GM23338 (cell line): ENCODE measurements around the gene SNX9. TPM values are rescaled to one million over a fixed set of nuclear protein-coding genes. Genes with fewer than 3 reads are reported as not detected.

Experiments
- ATAC-seq: fragments of 200-7000 bp; cut with Tn5 transposase; 3 replicates; pipeline ENCODE4 v1.9.1; 2020
- DNase-seq: peaks from one replicate; pipeline ENCODE4 v3.0.0-alpha.2; 2015; ENCODE audit warnings: low spot score
- H2AFZ ChIP-seq: fragments of 200-600 bp; sonication (generic); 2 replicates; pipeline ENCODE4 v1.8.0; 2016; ENCODE audit warnings: antibody characterized with exemption, mild to moderate bottlenecking, moderate library complexity
- H3F3A ChIP-seq: fragments of 200-600 bp; sonication (generic); replicated peaks from 2 replicates; pipeline ENCODE4 v1.8.0; 2017; ENCODE audit warnings: antibody characterized with exemption, mixed run types, low read depth
- H3K27ac ChIP-seq: fragments of 200-600 bp; sonication (generic); 2 replicates; pipeline ENCODE4 v1.6.1; 2016; ENCODE audit warnings: low read depth
- H3K27me3 ChIP-seq: fragments of 200-600 bp; sonication (generic); 2 replicates; pipeline ENCODE4 v1.8.0; 2016; ENCODE audit warnings: mild to moderate bottlenecking, mixed run types, moderate library complexity; ENCODE audit not compliant: insufficient read depth
- H3K36me3 ChIP-seq: fragments of 200-600 bp; sonication (generic); 2 replicates; pipeline ENCODE4 v1.8.0; 2016; ENCODE audit warnings: mild to moderate bottlenecking; ENCODE audit not compliant: insufficient read depth
- H3K4me1 ChIP-seq: fragments of 200-600 bp; sonication (generic); 2 replicates; pipeline ENCODE4 v1.8.0; 2016; ENCODE audit warnings: mild to moderate bottlenecking, moderate library complexity; ENCODE audit not compliant: insufficient read depth
- H3K4me2 ChIP-seq: fragments of 200-600 bp; sonication (generic); 2 replicates; pipeline ENCODE4 v1.7.1; 2017; ENCODE audit warnings: mixed run types
- H3K4me3 ChIP-seq: fragments of 200-600 bp; sonication (generic); 2 replicates; pipeline ENCODE4 v1.6.1; 2016; ENCODE audit warnings: mixed run types
- H3K79me2 ChIP-seq: fragments of 200-600 bp; sonication (generic); replicated peaks from 2 replicates; pipeline ENCODE4 v1.8.0; 2017; ENCODE audit warnings: mild to moderate bottlenecking; ENCODE audit not compliant: insufficient read depth
- H3K9me2 ChIP-seq: fragments of 200-600 bp; sonication (generic); 2 replicates; pipeline ENCODE4 v1.8.0; 2017; ENCODE audit not compliant: insufficient read depth
- H4K20me1 ChIP-seq: fragments of 200-600 bp; sonication (generic); replicated peaks from 2 replicates; pipeline ENCODE4 v1.8.0; 2017; ENCODE audit warnings: mild to moderate bottlenecking; ENCODE audit not compliant: insufficient read depth
- H3K27ac Mint-ChIP-seq: 2 replicates; pipeline ENCODE4 v1.8.0; 2020; ENCODE audit warnings: inconsistent platforms, mild to moderate bottlenecking, moderate library complexity, mixed read lengths
- H3K27me3 Mint-ChIP-seq: 3 replicates; pipeline ENCODE4 v1.8.0; 2022; ENCODE audit warnings: low read depth, mild to moderate bottlenecking, moderate library complexity, mixed read lengths, inconsistent platforms; ENCODE audit not compliant: insufficient read depth, poor library complexity
- H3K36me3 Mint-ChIP-seq: 3 replicates; pipeline ENCODE4 v1.8.0; 2021; ENCODE audit warnings: low read depth, mild to moderate bottlenecking, inconsistent platforms, moderate library complexity, mixed read lengths
- H3K4me1 Mint-ChIP-seq: 3 replicates; pipeline ENCODE4 v1.8.0; 2020; ENCODE audit warnings: mild to moderate bottlenecking, inconsistent platforms, mixed read lengths
- H3K4me3 Mint-ChIP-seq: 3 replicates; pipeline ENCODE4 v1.8.0; 2021; ENCODE audit warnings: moderate library complexity, mild to moderate bottlenecking, inconsistent platforms, mixed read lengths
- H3K9me3 Mint-ChIP-seq: 3 replicates; pipeline ENCODE4 v1.8.0; 2020; ENCODE audit warnings: moderate library complexity, mild to moderate bottlenecking, inconsistent platforms, mixed read lengths
- CREB1 ChIP-seq: fragments of 250-450 bp; sonication (Bioruptor Pico); IDR thresholded peaks from 2 replicates; pipeline ENCODE4 v1.5.0; 2020; ENCODE audit warnings: low read depth, mild to moderate bottlenecking, moderate library complexity
- CTCF ChIP-seq, 2 experiments: fragments of 200-600 bp in 1 of 2; sonication (generic) in 1 of 2; conservative IDR thresholded peaks; 2 replicates each; pipeline versions ENCODE4 v1.5.1 to v1.6.1; 2016 to 2017; ENCODE audit warnings: antibody characterized with exemption in 2 of 2, low read depth in 2 of 2, mild to moderate bottlenecking in 2 of 2, moderate library complexity in 1 of 2
- EZH2 ChIP-seq: fragments of 200-600 bp; sonication (generic); IDR thresholded peaks from one replicate; pipeline ENCODE4 v1.8.0; 2017; ENCODE audit warnings: antibody characterized with exemption, mild to moderate bottlenecking, low read depth; ENCODE audit not compliant: unreplicated experiment
- EZH2phosphoT487 ChIP-seq: fragments of 200-600 bp; sonication (generic); IDR thresholded peaks from one replicate; pipeline ENCODE4 v1.8.1; 2018; ENCODE audit warnings: antibody characterized with exemption; ENCODE audit not compliant: unreplicated experiment
- JUNB ChIP-seq: IDR thresholded peaks from one replicate; pipeline ENCODE4 v1.6.1; 2016; ENCODE audit warnings: antibody characterized with exemption; ENCODE audit not compliant: unreplicated experiment
- NANOG ChIP-seq: IDR thresholded peaks from 2 replicates; pipeline ENCODE4 v1.6.1; 2016; ENCODE audit warnings: antibody characterized with exemption, borderline replicate concordance
- POLR2AphosphoS5 ChIP-seq: IDR thresholded peaks from 2 replicates; pipeline ENCODE4 v1.6.1; 2016; ENCODE audit warnings: antibody characterized with exemption, low read depth
- STAT1 ChIP-seq: IDR thresholded peaks from one replicate; pipeline ENCODE4 v1.6.1; 2016; ENCODE audit warnings: antibody characterized with exemption; ENCODE audit not compliant: unreplicated experiment
- ZNF114 ChIP-seq: fragments of 250-450 bp; sonication (Bioruptor Pico); IDR thresholded peaks from 2 replicates; pipeline ENCODE4 v1.5.0; 2020; ENCODE audit warnings: mild to moderate bottlenecking, moderate library complexity
- ZNF331 ChIP-seq: fragments of 250-450 bp; sonication (Bioruptor Pico); IDR thresholded peaks from 2 replicates; pipeline ENCODE4 v1.5.0; 2020; ENCODE audit warnings: low read depth, mild to moderate bottlenecking, moderate library complexity
- polyA plus RNA-seq: library from polyadenylated mRNA; unstranded; fragments of >200 nt; fragmentation: Nextera tagmentation; extraction: Ambion mirVana; gene quantifications from 2 replicates; pipeline ENCODE4 v1.2.1, GENCODE V29; 2016
- total RNA-seq: library from RNA; depleted of rRNA; stranded (reverse); fragments of >200 nt; shearing (Covaris generic); gene quantifications from 2 replicates; pipeline ENCODE4 v1.2.3, GENCODE V29; 2014

The SNX9 gene
- total and polyA plus RNA-seq, 2 experiments from 2014 or later, result 18.4 to 23.3 TPM

GRCh38 chr6:157892363-157892877 is 69.4 kb downstream of the SNX9 start:
- no peak overlapping the region for H3K4me3 ChIP-seq
- H3K79me2 ChIP-seq, result peaks cover 13% of the 10 kb centered on the region
- H4K20me1 ChIP-seq, result no peaks in the 10 kb centered on the region
- no peak for ATAC-seq
- H3K27me3 Mint-ChIP-seq, result peaks cover 4% of the 10 kb centered on the region
- H3K27ac Mint-ChIP-seq, result no peak overlapping the region
- H3K27ac ChIP-seq, result no peak overlapping the region
- H2AFZ ChIP-seq, result no peak overlapping the region
- H3F3A ChIP-seq, result no peaks in the 10 kb centered on the region
- peaks cover 18% of the 10 kb centered on the region for H3K36me3 Mint-ChIP-seq
- no peak overlapping the region for H3K4me2 ChIP-seq
- H3K4me1 ChIP-seq, result peaks cover 7% of the 10 kb centered on the region; the same call in 1 of the 2 replicates
- peaks cover 10% of the 10 kb centered on the region; the same call in 1 of the 2 replicates for H3K36me3 ChIP-seq
- no peak for DNase-seq
- H3K4me1 Mint-ChIP-seq, result peaks cover 14% of the 10 kb centered on the region
- H3K4me3 Mint-ChIP-seq, result no peak overlapping the region
- no peaks in the 10 kb centered on the region for H3K27me3 ChIP-seq
- no peaks in the 10 kb centered on the region for H3K9me2 ChIP-seq
- TF ChIP-seq STAT1 (no peak), NANOG (no peak), EZH2 (no peak), JUNB (no peak), ZNF331 (CRISPR knock-in tag) (no peak)
- no peaks in the 10 kb centered on the region for H3K9me3 Mint-ChIP-seq

GRCh38 chr6:157893238-157893637 is 70.2 kb downstream of the SNX9 start:
- peaks cover 14% of the 10 kb centered on the region for H3K4me1 Mint-ChIP-seq
- Histone ChIP-seq H3K9me2 (no peaks in the 10 kb centered on the region), H4K20me1 (no peaks in the 10 kb centered on the region), H3K27ac (no peak overlapping the region), H3K4me1 (peaks cover 7% of the 10 kb centered on the region; the same call in 1 of the 2 replicates), H2AFZ (no peak overlapping the region), H3K27me3 (no peaks in the 10 kb centered on the region), H3K79me2 (peaks cover 13% of the 10 kb centered on the region), H3K36me3 (peaks cover 10% of the 10 kb centered on the region; the same call in 1 of the 2 replicates), H3K4me3 (no peak overlapping the region), H3F3A (no peaks in the 10 kb centered on the region), H3K4me2 (no peak overlapping the region)
- peaks cover 4% of the 10 kb centered on the region for H3K27me3 Mint-ChIP-seq
- H3K4me3 Mint-ChIP-seq, result no peak overlapping the region
- no peaks in the 10 kb centered on the region for H3K9me3 Mint-ChIP-seq
- ATAC-seq (no peak), DNase-seq (no peak)
- H3K36me3 Mint-ChIP-seq, result peaks cover 19% of the 10 kb centered on the region
- no peak for TF ChIP-seq EZH2phosphoT487
- no peak for TF ChIP-seq EZH2
- TF ChIP-seq STAT1, result no peak
- TF ChIP-seq POLR2AphosphoS5, result no peak
- no peak for TF ChIP-seq CTCF (conservative IDR thresholded peaks at IDR 0.05; ENCODE audit: low read depth in 2 of 2)
- no peak for TF ChIP-seq ZNF114 (CRISPR knock-in tag)
- no peak for TF ChIP-seq CREB1 (CRISPR knock-in tag)
- no peak overlapping the region for H3K27ac Mint-ChIP-seq
